GM19240 (cell line): ENCODE measurements around the gene CC2D1B.

ENCODE experiments used
- DNase-seq: peaks from one replicate; pipeline ENCODE4 v3.0.0; 2011; ENCODE audit warnings: low spot score; ENCODE audit not compliant: insufficient read length

The CC2D1B gene

DNA sequence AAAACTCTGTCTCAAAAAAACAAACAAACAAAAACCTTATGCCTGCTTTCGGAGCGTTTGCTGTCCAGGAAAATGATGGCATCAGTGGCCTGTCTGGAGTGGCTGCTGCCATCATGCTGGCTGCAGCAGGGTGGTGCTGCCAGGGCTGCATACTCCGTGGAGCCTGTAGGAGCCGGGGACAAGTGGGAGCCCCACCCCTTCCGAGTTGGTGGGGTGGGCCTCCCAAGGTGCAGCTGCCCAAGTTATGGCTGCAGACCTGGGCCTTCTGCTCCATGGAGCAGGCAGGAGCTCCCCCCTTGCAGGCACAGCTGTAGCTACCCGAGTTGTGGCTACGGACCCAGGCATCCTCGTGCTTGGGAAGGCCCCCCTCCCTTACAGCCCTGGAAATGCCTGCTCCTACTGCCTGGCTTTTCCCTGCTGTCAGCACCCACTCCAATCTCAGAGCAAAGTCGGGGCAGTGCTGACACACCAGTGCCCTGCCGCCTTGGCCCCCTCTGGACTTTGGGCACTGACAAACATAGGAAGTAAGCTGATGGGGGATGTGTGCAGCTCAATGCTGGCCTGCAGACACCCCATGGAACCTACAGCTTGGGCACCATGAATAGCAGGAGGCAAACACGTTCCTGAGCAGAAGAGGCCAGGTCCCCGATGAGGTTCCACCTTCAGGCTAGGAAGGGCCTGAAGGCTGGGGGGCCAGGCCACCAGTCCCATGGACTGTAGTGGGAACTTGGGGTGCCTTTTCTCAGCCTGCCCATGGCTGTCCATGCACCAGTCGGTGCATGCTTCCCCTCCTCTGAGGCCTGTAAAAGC, 60.4 kb downstream of the CC2D1B start:
- no peak for DNase-seq
